Stimulated activated CD8-positive, alpha-beta memory T cell treated with anti-CD3 and anti-CD28 coated beads, Interleukin-7, amount 100 ng/mL, for 1 hour (primary cell): ENCODE measurements around the gene ZFPL1.
A peak's percentile ranks its signal among the peaks of the same experiment; 100 is the strongest.
"Not testable (repeated sequence)": the region's sequence is repeated elsewhere in the genome, so short reads cannot be mapped to it uniquely, and the experiment has no call there.

Experiments
- DNase-seq, 2 donors: peaks; one replicate each; pipeline ENCODE4 v3.0.0-alpha.2; 2020; ENCODE audit warnings: low read depth in 2 of 2

ZFPL1 gene

GRCh38 chr11:65114538-65115171 lies 30.6 kb downstream of the ZFPL1 start:
- DNase-seq: no peak

DNA sequence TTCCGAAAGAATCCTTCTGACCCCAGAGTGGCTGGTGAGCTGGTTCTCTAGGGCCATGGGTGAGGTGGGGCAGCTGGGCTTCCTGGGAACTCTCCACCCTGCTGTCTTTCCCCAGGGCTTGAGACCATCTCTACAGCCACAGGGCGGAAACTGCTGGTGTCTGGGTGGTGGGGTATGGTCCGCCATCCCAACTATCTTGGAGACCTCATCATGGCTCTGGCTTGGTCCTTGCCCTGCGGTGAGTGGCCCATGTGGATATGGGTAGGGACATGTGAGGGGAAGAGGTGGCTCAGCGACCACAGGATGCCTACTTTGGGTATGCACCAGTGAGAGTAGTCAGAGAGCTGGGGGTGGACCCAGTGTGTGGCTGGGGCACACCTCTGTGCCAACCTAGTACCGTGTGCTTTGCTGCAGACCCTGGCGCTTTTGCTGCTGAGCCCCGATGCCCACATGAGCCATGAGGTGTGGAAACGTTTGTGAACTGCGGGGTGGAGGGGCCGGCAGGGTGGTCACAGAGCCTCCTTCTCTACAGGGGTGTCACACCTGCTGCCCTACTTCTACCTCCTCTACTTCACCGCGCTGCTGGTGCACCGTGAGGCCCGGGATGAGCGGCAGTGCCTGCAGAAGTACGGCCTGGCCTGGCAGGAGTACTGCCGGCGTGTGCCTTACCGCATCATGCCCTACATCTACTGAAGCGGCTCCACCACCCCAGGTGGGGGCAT lies 31.5 kb downstream of the ZFPL1 start:
- no peak for DNase-seq

DNA sequence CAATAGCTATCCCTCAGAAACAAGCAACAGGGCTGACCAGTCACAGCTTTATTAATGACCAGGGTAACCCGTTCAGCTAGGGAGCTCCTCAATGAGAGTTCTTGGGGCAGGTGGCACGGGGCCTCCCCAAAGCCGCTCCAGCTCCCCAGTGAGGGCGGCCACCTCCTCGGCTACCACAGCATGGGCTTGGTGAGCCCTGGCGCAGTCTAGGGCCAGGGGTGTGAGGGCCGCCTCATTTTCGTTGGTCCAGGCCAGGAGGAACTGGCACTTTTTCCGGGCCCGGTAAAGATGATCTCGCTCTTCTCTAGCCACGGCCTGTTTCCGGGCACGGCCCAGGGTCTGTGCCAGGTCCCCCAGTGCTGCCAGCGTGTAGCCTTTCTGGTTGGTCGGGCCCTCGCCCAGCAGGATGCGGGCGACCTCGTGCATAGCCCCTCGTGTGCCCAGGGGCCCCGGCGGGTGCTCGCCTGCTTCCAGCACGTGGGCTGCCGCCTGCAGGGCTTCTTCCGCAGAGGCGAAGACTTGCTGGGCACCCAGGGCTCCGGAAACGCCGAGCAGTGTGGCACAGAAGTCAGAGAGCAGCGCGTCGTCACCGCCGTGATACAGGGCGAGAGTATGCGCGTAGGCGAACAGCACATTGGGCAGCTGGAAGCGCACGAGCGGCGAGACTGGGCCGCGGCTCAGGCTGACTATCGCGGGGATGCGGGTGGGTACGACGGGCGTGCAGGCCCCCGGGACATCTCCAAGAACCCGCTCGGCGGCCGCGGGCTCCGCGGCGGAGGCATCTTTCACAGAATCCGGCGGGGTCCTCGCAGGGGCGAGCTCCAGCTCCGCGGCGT lies 32.6 kb downstream of the ZFPL1 start:
- no peak for DNase-seq

DNA sequence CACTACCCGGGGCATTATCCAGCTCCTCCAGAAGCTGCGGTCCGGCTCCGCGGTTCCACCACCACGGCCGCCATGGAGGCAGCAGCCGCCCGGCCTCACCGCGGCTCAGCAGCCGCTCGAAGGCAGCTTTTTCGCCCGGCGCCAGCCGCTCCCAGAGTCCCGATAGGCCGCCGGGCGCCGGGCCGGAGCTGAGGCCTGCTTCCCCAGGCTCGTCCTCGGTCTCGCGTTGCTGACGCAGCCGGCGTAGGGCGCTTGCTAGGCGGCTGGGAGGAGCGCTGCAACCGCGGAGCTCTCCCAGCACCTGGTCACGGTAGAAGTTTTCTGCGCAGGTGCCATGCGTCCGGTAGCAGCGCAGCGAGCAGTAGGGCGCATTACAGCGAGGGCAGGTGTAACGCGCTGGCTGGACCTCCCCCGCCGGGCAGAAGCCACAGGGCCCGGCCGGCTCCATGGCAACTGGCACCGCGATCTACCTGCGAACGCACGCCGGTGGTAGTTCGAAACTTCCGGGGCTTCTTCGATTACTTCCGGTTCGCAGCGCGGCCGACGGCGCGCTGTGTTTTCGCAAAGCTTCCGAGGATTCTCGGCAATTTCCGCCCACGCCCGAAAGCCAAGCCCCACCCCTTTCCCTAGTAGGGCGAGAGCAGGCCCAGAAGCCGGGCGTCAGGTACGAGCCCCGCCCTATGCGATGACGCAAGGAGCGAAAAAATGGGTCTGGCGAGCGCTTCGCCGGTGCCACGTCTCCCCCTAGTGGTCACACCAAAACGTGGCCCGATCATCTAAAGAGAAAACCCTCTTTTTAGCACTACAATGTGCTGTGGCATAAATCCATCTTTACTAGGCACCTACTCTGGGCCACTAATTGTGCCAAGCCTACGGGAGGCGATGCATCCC lies 33.4 kb downstream of the ZFPL1 start, which contains the start of gene ZNHIT2:
TSS of gene ZNHIT2 (minus strand) at position 496 of the 891 bp plus-strand sequence. CDS start at position 448, 48 bp downstream.
- peak; percentile 100 for DNase-seq

- no peak for DNase-seq
Observed at GRCh38 chr11:65118097-65118837, 34.2 kb downstream of the ZFPL1 start.

DNA sequence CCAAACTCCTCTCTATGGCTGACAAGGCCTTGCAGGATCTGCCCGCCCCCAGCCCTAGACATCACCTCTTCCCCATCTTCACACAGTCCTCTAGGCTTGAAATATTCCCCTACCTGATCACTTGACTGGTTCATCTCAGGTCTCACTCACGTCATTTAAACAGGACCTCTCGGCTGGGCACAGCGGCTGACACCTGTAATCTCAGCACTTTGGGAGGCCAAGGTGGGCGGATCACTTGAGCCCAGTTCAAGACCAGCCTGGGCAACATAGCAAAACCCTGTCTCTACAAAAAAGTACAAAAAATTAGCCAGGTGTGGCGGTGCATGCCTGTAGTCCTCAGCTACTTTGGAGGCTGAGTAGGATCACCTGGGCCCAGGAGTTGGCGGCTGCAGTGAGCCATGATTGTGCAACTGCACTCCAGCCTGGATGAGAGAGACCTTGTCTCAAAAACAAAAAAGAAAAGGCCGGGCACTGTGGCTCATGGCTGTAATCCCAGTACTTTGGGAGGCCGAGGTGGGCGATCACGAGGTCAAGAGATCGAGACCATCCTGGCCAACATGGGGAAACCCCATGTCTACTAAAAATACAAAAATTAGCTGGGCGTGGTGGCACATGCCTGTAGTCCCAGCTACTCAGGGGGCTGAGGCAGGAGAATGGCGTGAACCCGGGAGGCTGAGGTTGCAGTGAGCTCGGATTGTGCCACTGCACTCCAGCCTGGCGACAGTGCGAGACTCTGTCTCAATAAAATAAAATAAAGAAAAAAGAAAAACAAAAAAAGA lies 35.1 kb downstream of the ZFPL1 start:
- DNase-seq: not testable (repeated sequence)

GRCh38 chr11:65119670-65119995 lies 35.6 kb downstream of the ZFPL1 start:
- DNase-seq: no peak

DNA sequence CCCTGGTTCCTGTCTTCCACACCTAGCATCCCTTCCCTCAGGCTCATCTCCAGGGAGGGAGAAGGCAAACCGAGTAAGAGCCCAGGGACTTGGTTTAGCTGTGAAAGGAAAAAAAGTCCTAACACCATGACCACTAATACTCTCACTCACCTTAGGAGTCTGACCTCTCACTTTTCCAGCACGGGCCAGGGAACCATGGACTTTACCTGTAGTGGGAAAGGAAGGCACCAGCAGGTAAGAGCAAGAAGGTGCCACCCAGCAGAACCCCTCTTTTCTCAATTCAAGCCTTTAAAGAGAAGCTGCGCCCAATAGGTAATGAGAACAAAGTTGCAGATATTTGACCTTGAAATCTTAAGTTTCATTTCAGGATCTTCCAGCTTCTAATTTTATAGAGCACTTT lies 36.8 kb downstream of the ZFPL1 start:
- DNase-seq: no peak

GRCh38 chr11:65121447-65121864 lies 37.4 kb downstream of the ZFPL1 start:
- no peak for DNase-seq

DNA sequence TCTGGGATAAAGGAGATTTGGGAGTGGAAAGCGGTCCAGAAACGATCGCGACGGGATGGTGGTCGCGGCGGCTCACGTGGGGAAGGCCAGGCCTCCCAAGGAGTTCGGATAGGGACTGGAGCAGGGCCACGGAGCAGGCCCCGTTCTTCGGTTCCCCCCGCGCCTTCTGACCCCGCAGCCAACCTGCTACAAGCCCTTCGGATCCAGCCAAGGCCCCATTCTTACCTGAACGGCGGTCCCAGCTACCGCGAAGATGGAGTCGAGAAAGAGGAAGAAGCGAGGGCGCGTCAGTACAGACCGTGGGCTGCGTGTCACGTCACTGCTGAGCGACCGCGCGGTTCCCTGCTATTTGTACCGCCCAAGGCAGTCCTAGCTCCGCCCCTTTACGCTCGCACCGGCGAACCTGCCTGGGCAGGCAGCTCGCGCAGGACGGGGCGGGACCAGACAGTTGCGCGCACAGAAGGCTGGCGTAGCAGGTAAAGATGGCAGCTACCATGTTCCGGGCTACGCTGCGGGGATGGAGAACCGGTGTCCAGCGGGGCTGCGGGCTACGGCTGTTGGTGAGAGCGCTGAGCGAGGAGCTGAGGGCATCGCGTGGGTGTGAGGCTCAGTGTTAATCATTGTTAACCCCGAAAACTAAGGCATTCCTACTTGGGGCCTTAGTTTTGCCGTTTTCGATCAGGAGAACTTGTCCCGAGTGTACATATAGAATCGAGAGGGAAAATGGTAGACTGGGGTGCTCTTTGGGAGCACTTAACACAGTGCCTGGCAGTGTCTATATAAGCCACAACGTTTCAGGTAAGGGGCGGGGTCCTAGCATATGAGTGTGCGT lies 38.1 kb downstream of the ZFPL1 start, which contains the start of the genes FAU and MRPL49:
TSS of gene FAU (minus strand) at position 270 of the 832 bp plus-strand sequence. CDS start 321 bp downstream, outside the sequence.
TSS of gene MRPL49 (plus strand) at position 457 of the 832 bp plus-strand sequence. CDS start at position 483, 26 bp downstream.
- peak; percentile 97 to 98 for DNase-seq

DNA sequence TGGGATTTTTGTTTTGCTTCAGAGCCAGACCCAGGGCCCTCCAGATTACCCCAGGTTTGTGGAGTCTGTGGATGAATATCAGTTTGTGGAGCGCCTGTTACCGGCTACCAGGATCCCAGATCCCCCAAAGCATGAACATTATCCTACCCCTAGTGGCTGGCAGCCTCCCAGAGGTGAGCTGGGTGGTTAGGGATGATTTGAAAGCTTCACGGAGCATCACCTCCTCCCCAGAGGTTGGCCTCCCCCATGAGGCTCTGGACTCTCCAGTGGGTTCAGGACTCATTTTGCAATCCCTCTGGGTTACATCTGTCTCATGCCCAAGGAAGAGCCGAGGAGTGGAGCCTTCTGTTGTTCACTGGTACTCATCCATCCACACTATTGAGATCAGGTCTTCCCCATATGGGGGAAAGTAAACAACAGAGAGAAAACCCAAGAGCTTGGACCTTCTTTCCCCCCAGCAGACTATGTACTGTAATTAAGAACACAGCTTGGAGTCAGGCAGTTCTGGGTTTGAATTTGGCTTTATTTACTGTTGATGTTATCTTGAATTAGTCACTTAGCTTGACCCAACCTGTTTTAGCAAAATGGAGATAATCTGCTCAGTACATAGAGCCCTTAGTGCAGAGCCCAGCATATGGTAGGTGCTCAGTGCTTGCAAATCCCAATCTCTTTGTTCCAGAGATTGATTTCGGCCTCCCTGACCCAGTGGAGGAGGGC lies 40.6 kb downstream of the ZFPL1 start:
- no peak for DNase-seq

DNA sequence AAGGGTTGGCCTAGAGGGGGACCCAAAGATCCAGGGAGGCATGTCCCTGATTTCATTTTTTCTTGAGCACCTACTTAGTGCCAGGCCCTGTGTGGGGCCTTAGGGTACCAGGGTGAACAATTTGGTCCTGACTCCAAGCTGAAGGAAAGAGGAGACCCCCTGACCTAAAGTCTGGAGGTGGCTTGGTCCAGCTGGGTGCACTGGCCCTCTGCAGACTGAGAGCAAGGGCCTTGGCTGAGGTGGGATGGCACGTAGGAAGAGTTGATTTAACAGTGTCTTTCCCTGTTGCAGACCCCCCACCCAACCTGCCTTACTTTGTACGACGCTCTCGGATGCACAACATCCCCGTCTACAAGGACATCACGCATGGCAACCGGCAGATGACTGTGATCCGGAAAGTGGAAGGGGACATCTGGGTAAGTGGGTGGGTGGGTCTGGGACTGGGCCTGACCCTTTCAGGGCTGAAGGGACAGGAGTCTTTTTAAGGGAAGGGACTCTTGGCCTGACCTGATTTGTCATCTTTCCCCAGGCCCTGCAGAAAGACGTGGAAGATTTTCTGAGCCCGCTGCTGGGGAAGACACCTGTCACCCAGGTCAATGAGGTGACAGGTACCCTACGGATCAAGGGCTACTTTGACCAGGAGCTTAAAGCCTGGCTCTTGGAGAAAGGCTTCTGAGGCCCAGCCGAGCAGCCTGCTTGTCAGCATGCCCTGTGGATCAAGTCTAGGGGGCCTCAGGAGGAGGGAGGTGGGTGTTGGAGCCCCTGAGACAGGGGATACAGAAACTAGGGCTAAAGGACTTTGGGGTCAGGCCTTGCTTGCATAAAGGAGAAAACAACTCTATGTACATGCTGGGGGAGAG lies 41.4 kb downstream of the ZFPL1 start:
- no peak for DNase-seq

- DNase-seq: no peak
Observed at GRCh38 chr11:65126624-65127274, 42.7 kb downstream of the ZFPL1 start.

DNA sequence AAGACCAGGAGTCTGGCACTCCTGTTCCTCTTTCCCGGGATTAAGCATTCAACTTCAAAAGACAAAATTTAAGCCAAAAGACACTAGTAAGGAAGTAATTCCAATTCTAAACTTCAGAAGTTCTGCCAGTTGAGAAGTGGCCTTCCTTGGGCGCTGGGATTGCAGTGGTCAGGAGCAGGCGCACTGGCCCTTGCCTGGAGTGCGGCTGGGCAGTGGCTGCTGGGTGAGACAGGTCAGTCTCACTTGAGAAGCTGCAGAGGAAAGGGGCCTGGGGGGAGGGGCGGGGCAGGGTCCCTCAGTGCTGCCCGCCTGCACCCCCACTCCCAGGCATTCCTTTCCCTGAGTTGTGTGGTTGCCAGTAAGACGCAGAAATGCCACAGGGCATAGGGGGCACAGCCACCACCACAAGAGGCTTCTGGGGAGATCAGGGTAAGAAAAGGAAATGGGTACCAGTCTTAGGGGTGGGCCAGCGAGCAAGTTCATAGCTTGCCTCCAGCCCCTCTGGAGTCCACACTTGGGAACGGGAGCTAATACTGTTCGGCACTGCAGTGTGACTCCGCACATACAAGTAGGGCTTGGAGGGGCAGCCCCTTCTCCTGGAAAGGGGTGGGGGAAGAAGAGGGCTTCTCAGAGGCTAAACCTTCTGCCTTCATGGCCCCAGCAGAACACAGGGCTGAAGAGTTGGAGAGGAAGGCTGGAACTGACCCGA lies 43.6 kb downstream of the ZFPL1 start:
- no peak for DNase-seq

GRCh38 chr11:65128182-65129145 lies 44.4 kb downstream of the ZFPL1 start:
- no peak for DNase-seq
